Mesenchymal stem cell (in vitro differentiated cells and primary cell): Measurements from ENCODE around the gene HIVEP3.

Experiments used
- DNase-seq: peaks from one replicate; pipeline ENCODE4 v3.0.0-alpha.2; 2013
- H2AFZ ChIP-seq: one replicate; pipeline ENCODE4 v1.6.1; 2013; ENCODE audit warnings: low read depth, mild to moderate bottlenecking, control low read depth, inconsistent platforms, low read length, moderate library complexity
- H2AK5ac ChIP-seq: 2 replicates; pipeline ENCODE4 v1.6.1; 2013; ENCODE audit warnings: low read length, moderate library complexity, mild to moderate bottlenecking, inconsistent platforms; ENCODE audit not compliant: severe bottlenecking
- H2BK120ac ChIP-seq: one replicate; pipeline ENCODE4 v1.6.1; 2013; ENCODE audit warnings: low read depth, mild to moderate bottlenecking, inconsistent platforms, low read length, moderate library complexity
- H2BK12ac ChIP-seq, 2 experiments: one replicate each; pipeline ENCODE4 v1.6.1; 2013; ENCODE audit warnings: inconsistent platforms in 2 of 2, low read length in 2 of 2, mild to moderate bottlenecking in 2 of 2, moderate library complexity in 2 of 2, control low read depth in 1 of 2
- H2BK15ac ChIP-seq: one replicate; pipeline ENCODE4 v1.6.1; 2013; ENCODE audit warnings: mild to moderate bottlenecking, low read depth, inconsistent platforms; ENCODE audit not compliant: poor library complexity, severe bottlenecking
- H2BK5ac ChIP-seq: 2 replicates; pipeline ENCODE4 v1.6.1; 2013; ENCODE audit warnings: low read depth, mild to moderate bottlenecking, low read length, control low read depth, inconsistent platforms; ENCODE audit not compliant: poor library complexity, severe bottlenecking
- H3K14ac ChIP-seq, 2 experiments: one replicate each; pipeline ENCODE4 v1.6.1; 2013; ENCODE audit warnings: inconsistent platforms in 2 of 2, low read length in 2 of 2, control low read depth in 1 of 2, mild to moderate bottlenecking in 1 of 2, moderate library complexity in 1 of 2
- H3K18ac ChIP-seq, 2 experiments: one replicate each; pipeline ENCODE4 v1.6.1; 2013; ENCODE audit warnings: inconsistent platforms in 2 of 2, low read length in 2 of 2, control low read depth in 1 of 2, low read depth in 1 of 2, mild to moderate bottlenecking in 1 of 2
- H3K23ac ChIP-seq, 2 experiments: one replicate each; pipeline ENCODE4 v1.6.1; 2013; ENCODE audit warnings: inconsistent platforms in 2 of 2, low read length in 2 of 2, mild to moderate bottlenecking in 2 of 2, moderate library complexity in 2 of 2, control low read depth in 1 of 2
- H3K27ac ChIP-seq: 2 replicates; pipeline ENCODE4 v1.5.1; 2013; ENCODE audit warnings: mild to moderate bottlenecking, moderate library complexity, low read length, control low read depth, inconsistent platforms; ENCODE audit not compliant: poor library complexity, severe bottlenecking
- H3K27me3 ChIP-seq, 2 experiments: 2 replicates each; pipeline versions ENCODE4 v1.6.1 to v1.7.0; 2013; ENCODE audit warnings: low read length in 2 of 2, mild to moderate bottlenecking in 2 of 2, moderate library complexity in 2 of 2, control low read depth in 1 of 2, inconsistent platforms in 1 of 2; ENCODE audit not compliant: control insufficient read depth in 1 of 2, insufficient read depth in 1 of 2
- H3K36me3 ChIP-seq, 2 experiments: 2 replicates each; pipeline versions ENCODE4 v1.6.1 to v1.7.0; 2013; ENCODE audit warnings: low read length in 2 of 2, control low read depth in 1 of 2, inconsistent platforms in 1 of 2, low read depth in 1 of 2, mild to moderate bottlenecking in 1 of 2; ENCODE audit not compliant: insufficient read depth in 2 of 2, control insufficient read depth in 1 of 2
- H3K4ac ChIP-seq, 2 experiments: one replicate each; pipeline ENCODE4 v1.6.1; 2013; ENCODE audit warnings: inconsistent platforms in 2 of 2, low read length in 2 of 2, mild to moderate bottlenecking in 2 of 2, moderate library complexity in 2 of 2, control low read depth in 1 of 2, low read depth in 1 of 2
- H3K4me1 ChIP-seq: 2 replicates; pipeline ENCODE4 v1.6.1; 2013; ENCODE audit warnings: low read depth, low read length, control low read depth; ENCODE audit not compliant: control insufficient read depth, insufficient read depth
- H3K4me2 ChIP-seq: 2 replicates; pipeline ENCODE4 v1.6.1; 2013; ENCODE audit warnings: low read length, mild to moderate bottlenecking, inconsistent platforms; ENCODE audit not compliant: poor library complexity, severe bottlenecking
- H3K4me3 ChIP-seq, 2 experiments: 2 replicates each; pipeline versions ENCODE4 v1.5.1 to v1.7.0; 2013; ENCODE audit warnings: low read length in 2 of 2, mild to moderate bottlenecking in 2 of 2, control low read depth in 1 of 2, low read depth in 1 of 2; ENCODE audit not compliant: insufficient read depth in 1 of 2
- H3K79me1 ChIP-seq: replicated peaks from 2 replicates; pipeline ENCODE4 v1.6.1; 2013; ENCODE audit warnings: mild to moderate bottlenecking, control low read depth, low read length, inconsistent platforms; ENCODE audit not compliant: poor library complexity, severe bottlenecking
- H3K9ac ChIP-seq: 2 replicates; pipeline ENCODE4 v1.7.0; 2013; ENCODE audit warnings: mild to moderate bottlenecking, low read length, moderate library complexity
- H3K9me3 ChIP-seq: 2 replicates; pipeline ENCODE4 v1.7.0; 2013; ENCODE audit warnings: mild to moderate bottlenecking, low read length; ENCODE audit not compliant: control insufficient read depth
- H4K8ac ChIP-seq: one replicate; pipeline ENCODE4 v1.6.1; 2013; ENCODE audit warnings: inconsistent platforms, mild to moderate bottlenecking, low read length, moderate library complexity
- H4K91ac ChIP-seq: one replicate; pipeline ENCODE4 v1.6.1; 2013; ENCODE audit warnings: mild to moderate bottlenecking, low read length, inconsistent platforms
- WGBS: methylation state at CpG from one replicate; pipeline ENCODE4 v1.1.7; 2013; ENCODE audit warnings: mixed read lengths; 5-methylcytosine and 5-hydroxymethylcytosine counted together

HIVEP3 gene

GRCh38 chr1:41917076-41917475 is 1.6 kb downstream of the HIVEP3 start:
- Histone ChIP-seq H3K4me1 (peaks cover 26% of the 10 kb centered on the region), H3K27ac (no peak overlapping the region), H3K18ac (no peak overlapping the region), H2BK15ac (no peak overlapping the region), H3K4ac (no peak overlapping the region), H3K9me3 (no peaks in the 10 kb centered on the region), H3K14ac (no peak overlapping the region), H3K23ac (no peak overlapping the region), H2BK12ac (peak overlapping the region in 1 of 2 experiments; percentile 78), H3K27me3 (peaks cover 0 to 7% of the 10 kb centered on the region in 2 experiments), H3K9ac (no peak overlapping the region), H2AFZ (no peak overlapping the region), H2AK5ac (no peak overlapping the region), H2BK120ac (no peak overlapping the region), H2BK5ac (no peak overlapping the region), H3K4me2 (peak overlapping the region; percentile 82), H4K91ac (peak overlapping the region; percentile 22), H3K4me3 (peak overlapping the region in 1 of 2 experiments; percentile 80), H3K36me3 (no peaks in the 10 kb centered on the region), H4K8ac (peak overlapping the region; percentile 67), H3K79me1 (peaks cover 27% of the 10 kb centered on the region)
- WGBS, result 69% methylated on average over 7 of the region's 7 CpGs
- DNase-seq, result no peak

GRCh38 chr1:41915786-41916571 is 2.7 kb downstream of the HIVEP3 start:
- Histone ChIP-seq H3K4me3 (no peak overlapping the region), H4K91ac (no peak overlapping the region), H3K4me2 (no peak overlapping the region), H3K36me3 (no peaks in the 10 kb centered on the region), H2BK12ac (no peak overlapping the region), H3K4ac (no peak overlapping the region), H2BK15ac (no peak overlapping the region), H2BK5ac (no peak overlapping the region), H3K4me1 (peaks cover 26% of the 10 kb centered on the region), H2BK120ac (no peak overlapping the region), H2AFZ (no peak overlapping the region), H3K27me3 (peaks cover 0 to 7% of the 10 kb centered on the region in 2 experiments), H3K9me3 (no peaks in the 10 kb centered on the region), H3K79me1 (peaks cover 28% of the 10 kb centered on the region), H3K18ac (no peak overlapping the region), H3K14ac (no peak overlapping the region), H4K8ac (no peak overlapping the region), H3K23ac (no peak overlapping the region), H3K9ac (no peak overlapping the region), H3K27ac (no peak overlapping the region), H2AK5ac (no peak overlapping the region)
- no peak for DNase-seq
- 91% methylated on average over 4 of the region's 4 CpGs for WGBS

GRCh38 chr1:41914516-41914915 is 4.2 kb downstream of the HIVEP3 start:
- Histone ChIP-seq H3K9ac (no peak overlapping the region), H3K4me3 (no peak overlapping the region), H2BK120ac (no peak overlapping the region), H3K4me1 (peaks cover 20% of the 10 kb centered on the region), H2BK5ac (no peak overlapping the region), H4K8ac (no peak overlapping the region), H3K23ac (no peak overlapping the region), H3K27ac (no peak overlapping the region), H3K14ac (no peak overlapping the region), H2AFZ (no peak overlapping the region), H2AK5ac (no peak overlapping the region), H3K36me3 (no peaks in the 10 kb centered on the region), H3K4me2 (no peak overlapping the region), H2BK15ac (no peak overlapping the region), H3K18ac (no peak overlapping the region), H3K27me3 (peaks cover 0 to 7% of the 10 kb centered on the region in 2 experiments), H2BK12ac (no peak overlapping the region), H3K79me1 (peaks cover 28% of the 10 kb centered on the region), H4K91ac (no peak overlapping the region), H3K9me3 (no peaks in the 10 kb centered on the region), H3K4ac (no peak overlapping the region)
- DNase-seq, result no peak
- 87% methylated on average over 3 of the region's 3 CpGs for WGBS

GRCh38 chr1:41913014-41913413 is 5.7 kb downstream of the HIVEP3 start:
- H2AFZ ChIP-seq, result no peak overlapping the region
- H2BK5ac ChIP-seq, result no peak overlapping the region
- H2BK15ac ChIP-seq, result no peak overlapping the region
- WGBS, result no CpG with 5 or more reads among the region's 1 CpG
- H3K9me3 ChIP-seq, result no peaks in the 10 kb centered on the region
- no peaks in the 10 kb centered on the region for H3K36me3 ChIP-seq
- no peak overlapping the region for H3K9ac ChIP-seq
- no peak overlapping the region for H3K23ac ChIP-seq
- no peak overlapping the region for H3K4ac ChIP-seq
- H3K27me3 ChIP-seq, result peaks cover 0 to 7% of the 10 kb centered on the region in 2 experiments
- peaks cover 17% of the 10 kb centered on the region for H3K4me1 ChIP-seq
- no peak overlapping the region for H3K18ac ChIP-seq
- no peak for DNase-seq
- H3K4me2 ChIP-seq, result no peak overlapping the region
- H2BK12ac ChIP-seq, result no peak overlapping the region
- H4K8ac ChIP-seq, result no peak overlapping the region
- H2AK5ac ChIP-seq, result no peak overlapping the region
- no peak overlapping the region for H4K91ac ChIP-seq
- H3K4me3 ChIP-seq, result no peak overlapping the region
- H3K27ac ChIP-seq, result no peak overlapping the region
- H3K14ac ChIP-seq, result no peak overlapping the region
- H2BK120ac ChIP-seq, result no peak overlapping the region
- peaks cover 30% of the 10 kb centered on the region for H3K79me1 ChIP-seq
